Heart left ventricle (tissue), 13 donors: ENCODE data around the gene SLC46A3.
"Not testable (repeated sequence)": the region's sequence is repeated elsewhere in the genome, so short reads cannot be mapped to it uniquely, and the experiment has no call there.

Source experiments
- CTCF ChIP-seq, 12 donors: fragments of 200-600 bp; sonication (generic) in 4 of 12; IDR thresholded peaks; one replicate each; pipeline versions ENCODE4 v1.5.0 to v1.8.0; 2018 to 2022; ENCODE audit warnings: antibody characterized with exemption in 12 of 12, mild to moderate bottlenecking in 5 of 12
- POLR2A ChIP-seq, 2 donors: fragments of 450-650 bp; IDR thresholded peaks; one replicate each; pipeline ENCODE4 v1.6.1; 2017; ENCODE audit warnings: antibody characterized with exemption in 2 of 2, mild to moderate bottlenecking in 2 of 2, moderate library complexity in 2 of 2
- donor health status: ischemic (EF 13 %, LVEDD 7.1; RV severe dilation, severe dysfunction).
- donor health status: DM: no; HTN: yes; CAD: no.
- donor health status: DM: no; HTN: no; CAD: no.
- donor health status: ischemic (EF 25% LVEDD 6.9; RV normal size, moderate dysfunction).
- donor health status: ischemic (EF 25% LVEDD 5.7; RV mildly dilated, moderate dysfunction).
- donor health status: ischemic (EF 35%, LVEDD 5.7; RV mildly dilated, moderate dysfunction).
- donor health status: nonischemic (EF 11% LVEDD 7.7; RV severe dilation, severe dysfunction).
- donor health status: DM: yes; HTN: yes; CAD: no.
- donor health status: PGD.
- donor health status: ischemic (EF 29% LVEDD 5.4; RV normal size, mild dysfunction).
- donor health status: nonischemic (EF 23%, LVEDD 6.1; RV moderate dilation, normal function).

GRCh38 chr13:28742445-28742844 lies 23.7 kb upstream of the SLC46A3 start:
- not testable (repeated sequence) for TF ChIP-seq CTCF, POLR2A (IDR thresholded peaks at IDR 0.05)
